ENCODE results near the gene DDC. TPM values are rescaled to one million over a fixed set of nuclear protein-coding genes. Genes with fewer than 3 reads are reported as not detected.
"Not testable (repeated sequence)": the region's sequence is repeated elsewhere in the genome, so short reads cannot be mapped to it uniquely, and the experiment has no call there.

The DDC gene
- total RNA-seq, 1 donor from 2014 or later: 3.8 TPM

GRCh38 chr7:50554431-50555322, 10.5 kb downstream of the DDC start:
- no peak for TF ChIP-seq CTCF (IDR thresholded peaks at IDR 0.05; ENCODE audit: partially characterized antibody, unreplicated experiment)
- no peak for DNase-seq
- Mint-ChIP-seq H3K4me1 (ENCODE audit: low read depth, unreplicated experiment) (peaks cover 2% of the 10 kb centered on the region), H3K27ac (ENCODE audit: unreplicated experiment) (no peak overlapping the region), H3K9me3 (ENCODE audit: unreplicated experiment) (peaks cover 2% of the 10 kb centered on the region), H3K27me3 (ENCODE audit: unreplicated experiment) (peaks cover 2% of the 10 kb centered on the region), H3K4me3 (ENCODE audit: unreplicated experiment) (no peak overlapping the region), H3K36me3 (ENCODE audit: unreplicated experiment) (no peaks in the 10 kb centered on the region)

- no peak for TF ChIP-seq CTCF (IDR thresholded peaks at IDR 0.05; ENCODE audit: partially characterized antibody, unreplicated experiment)
- Mint-ChIP-seq H3K9me3 (ENCODE audit: unreplicated experiment) (peaks cover 2% of the 10 kb centered on the region), H3K27me3 (ENCODE audit: unreplicated experiment) (peaks cover 2% of the 10 kb centered on the region), H3K27ac (ENCODE audit: unreplicated experiment) (no peak overlapping the region), H3K4me1 (ENCODE audit: low read depth, unreplicated experiment) (peaks cover under 1% of the 10 kb centered on the region), H3K36me3 (ENCODE audit: unreplicated experiment) (no peaks in the 10 kb centered on the region), H3K4me3 (ENCODE audit: unreplicated experiment) (no peak overlapping the region)
- DNase-seq: no peak
These were observed 11.2 kb downstream of the DDC start for GRCh38 chr7:50553973-50554372.

GRCh38 chr7:50552921-50553320, 12.3 kb downstream of the DDC start:
- TF ChIP-seq CTCF (IDR thresholded peaks at IDR 0.05; ENCODE audit: partially characterized antibody, unreplicated experiment): no peak
- peaks cover 2% of the 10 kb centered on the region for H3K27me3 Mint-ChIP-seq (ENCODE audit: unreplicated experiment)
- no peak for DNase-seq
- H3K27ac Mint-ChIP-seq (ENCODE audit: unreplicated experiment): no peak overlapping the region
- H3K36me3 Mint-ChIP-seq (ENCODE audit: unreplicated experiment): no peaks in the 10 kb centered on the region
- H3K4me3 Mint-ChIP-seq (ENCODE audit: unreplicated experiment): no peak overlapping the region
- no peaks in the 10 kb centered on the region for H3K4me1 Mint-ChIP-seq (ENCODE audit: low read depth, unreplicated experiment)
- peaks cover 2% of the 10 kb centered on the region for H3K9me3 Mint-ChIP-seq (ENCODE audit: unreplicated experiment)

GRCh38 chr7:50552139-50552538, 13.1 kb downstream of the DDC start:
- Mint-ChIP-seq H3K9me3 (ENCODE audit: unreplicated experiment) (peaks cover 2% of the 10 kb centered on the region), H3K4me3 (ENCODE audit: unreplicated experiment) (no peak overlapping the region), H3K27ac (ENCODE audit: unreplicated experiment) (no peak overlapping the region), H3K27me3 (ENCODE audit: unreplicated experiment) (peaks cover 2% of the 10 kb centered on the region), H3K4me1 (ENCODE audit: low read depth, unreplicated experiment) (no peaks in the 10 kb centered on the region), H3K36me3 (ENCODE audit: unreplicated experiment) (no peaks in the 10 kb centered on the region)
- DNase-seq: no peak
- TF ChIP-seq CTCF (IDR thresholded peaks at IDR 0.05; ENCODE audit: partially characterized antibody, unreplicated experiment): no peak

- peaks cover 26% of the 10 kb centered on the region for H3K4me1 Mint-ChIP-seq (ENCODE audit: low read depth, unreplicated experiment)
- not testable (repeated sequence) for H3K4me3 Mint-ChIP-seq (ENCODE audit: unreplicated experiment); H3K36me3 Mint-ChIP-seq (ENCODE audit: unreplicated experiment); H3K9me3 Mint-ChIP-seq (ENCODE audit: unreplicated experiment); H3K27ac Mint-ChIP-seq (ENCODE audit: unreplicated experiment); DNase-seq; H3K27me3 Mint-ChIP-seq (ENCODE audit: unreplicated experiment)
These were observed 19.6 kb downstream of the DDC start for GRCh38 chr7:50545613-50546012.

Measured in glutamatergic neuron (in vitro differentiated cells).